Suprapubic skin (tissue), 4 donors: ENCODE results near the gene GLIS2.

ENCODE experiments used
- POLR2A ChIP-seq, 2 donors: fragments of 450-650 bp; IDR thresholded peaks; one replicate each; pipeline ENCODE4 v1.6.1; 2017; ENCODE audit warnings: antibody characterized with exemption in 2 of 2, mild to moderate bottlenecking in 2 of 2, moderate library complexity in 2 of 2
- POLR2AphosphoS5 ChIP-seq, 3 donors: sonication (generic); formaldehyde crosslinking; IDR thresholded peaks; one replicate each; pipeline ENCODE4 v1.6.1; 2017; ENCODE audit warnings: antibody characterized with exemption in 3 of 3

DNA sequence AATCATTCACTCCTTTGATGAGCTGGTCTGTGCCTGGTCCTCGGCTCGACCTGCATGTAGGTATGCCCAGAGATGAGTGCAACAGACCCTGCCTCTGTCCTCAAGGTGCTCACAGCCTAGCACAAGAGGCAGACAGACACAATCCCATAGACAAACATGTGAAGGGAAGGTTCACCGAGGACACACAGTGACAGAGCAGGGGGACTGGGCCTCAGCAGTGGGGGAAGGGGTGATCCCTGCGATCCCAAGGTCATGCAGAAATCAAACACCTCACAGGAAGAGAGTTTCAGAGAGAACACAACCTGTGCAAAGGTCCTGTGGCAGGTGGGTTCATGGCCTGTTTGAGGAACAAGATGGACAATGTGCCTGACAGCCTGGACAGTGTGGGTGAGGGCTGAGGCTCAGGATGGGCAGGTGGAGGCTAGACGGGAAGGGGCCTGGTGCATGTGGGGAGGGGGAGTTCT, 51.6 kb downstream of the GLIS2 start:
- no peak for TF ChIP-seq POLR2AphosphoS5 (IDR thresholded peaks at IDR 0.05)
- TF ChIP-seq POLR2A (IDR thresholded peaks at IDR 0.05): no peak
